Cerebellar nuclear complex (tissue), 1 donor: Measurements from ENCODE around the gene KISS1.

ENCODE experiments used
- DNase-seq, 2 experiments: peaks; one replicate each; lab custom pipeline; 2025; lab: John Stamatoyannopoulos, UW

Gene KISS1

DNA sequence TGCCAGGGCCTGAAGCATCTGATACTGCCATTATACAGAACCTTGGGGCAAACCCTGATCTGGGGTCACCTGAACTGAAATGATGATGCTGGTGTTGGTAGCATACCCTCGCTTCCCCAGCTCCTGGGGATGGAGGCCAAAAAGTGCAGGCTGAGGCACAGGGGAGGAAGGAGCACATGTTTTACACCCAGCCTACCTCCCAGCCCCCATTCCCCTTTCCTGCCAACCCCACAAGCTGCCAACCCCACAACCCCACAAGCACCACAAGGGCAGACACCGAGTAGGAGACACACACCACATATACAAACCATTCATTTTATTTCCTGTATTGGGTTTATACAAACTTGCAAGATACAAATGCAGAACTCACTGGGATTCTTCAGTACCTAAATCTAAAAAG is 22.3 kb upstream of the KISS1 start:
- DNase-seq: no peak

GRCh38 chr1:204217648-204218000 is 21.3 kb upstream of the KISS1 start:
- no peak for DNase-seq

DNA sequence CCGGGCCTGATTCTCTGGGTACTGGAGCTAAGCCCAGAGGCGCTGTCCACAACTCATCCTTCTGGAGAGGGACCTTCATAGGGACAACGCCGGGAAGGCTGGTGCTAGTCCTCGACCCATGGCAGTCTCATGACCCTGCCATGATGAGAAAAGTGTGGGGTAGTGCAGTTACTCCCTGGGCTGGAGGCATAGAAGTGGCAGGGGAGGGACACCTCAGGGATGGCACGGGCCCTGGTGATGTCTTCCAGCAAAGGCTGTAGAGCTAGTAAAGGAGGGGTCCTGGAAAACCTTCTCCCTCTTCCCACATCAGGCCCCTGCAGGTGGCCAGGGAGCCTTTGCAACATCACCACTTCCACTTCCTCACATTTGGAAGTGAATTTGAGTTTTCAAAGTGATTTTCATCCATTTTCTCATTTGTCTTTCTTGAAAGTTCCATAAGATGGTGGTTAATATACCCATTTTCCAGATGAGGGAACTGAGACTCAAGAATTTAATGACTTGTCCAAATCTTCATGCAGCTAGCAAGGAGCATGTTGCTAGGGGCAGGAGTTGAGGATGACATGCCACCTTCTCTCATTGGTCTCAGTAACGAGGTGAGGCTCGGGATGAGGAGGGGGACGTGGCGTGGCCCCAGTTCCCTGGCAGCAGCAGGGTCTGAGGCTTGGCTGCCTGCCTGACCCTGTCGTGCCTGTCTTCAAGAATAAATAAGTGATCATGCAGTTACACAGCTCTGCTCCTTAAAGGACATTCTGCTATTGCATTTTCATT is 20.8 kb upstream of the KISS1 start:
- no peak for DNase-seq

DNA sequence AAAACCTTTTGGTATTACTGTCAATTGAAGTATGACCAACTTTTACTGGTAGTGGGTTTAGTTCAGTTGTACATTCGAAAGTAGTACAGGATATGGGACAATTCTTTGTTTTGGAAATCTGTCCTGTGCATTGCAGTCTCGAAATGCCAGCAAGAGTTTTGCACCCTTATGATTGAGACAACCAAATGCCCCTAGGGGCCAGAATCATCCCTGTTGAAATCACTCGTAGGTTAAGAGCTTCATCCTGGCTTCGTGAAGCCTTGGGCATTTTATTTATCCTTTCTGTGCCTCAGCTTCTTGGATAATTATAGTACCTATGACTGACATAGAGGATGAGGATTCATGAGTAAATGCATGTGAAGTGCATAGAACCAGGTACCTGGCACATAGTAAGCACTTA is 19.9 kb upstream of the KISS1 start:
- no peak for DNase-seq

- no peak for DNase-seq
These were observed 17.7 kb upstream of the KISS1 start, which contains the start of gene GOLT1A for GRCh38 chr1:204213668-204214662. Gene GOLT1A (minus strand): TSS chr1:204213988. CDS start chr1:204213906, 82 bp downstream.

- no peak for DNase-seq
These were observed 16.4 kb upstream of the KISS1 start for GRCh38 chr1:204212715-204213114.

DNA sequence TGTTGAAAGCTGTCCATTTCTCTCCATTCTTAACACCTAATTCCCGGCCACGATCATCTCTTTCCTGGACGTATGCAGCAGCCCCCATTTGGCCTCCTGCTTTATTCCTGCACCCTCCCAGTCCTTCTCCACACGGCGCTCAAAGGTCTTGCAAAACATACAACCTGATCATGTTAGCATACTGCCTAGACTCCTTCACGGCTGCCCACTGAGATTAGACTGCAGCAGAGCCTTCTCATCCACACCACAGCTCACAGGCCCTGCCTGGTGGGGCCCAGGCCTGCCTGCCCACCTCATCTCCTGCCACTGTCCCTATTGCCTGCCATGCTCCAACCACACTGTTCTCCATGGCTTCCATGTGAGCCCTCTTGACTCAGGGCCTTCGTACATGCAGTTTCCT is 14.8 kb upstream of the KISS1 start:
- DNase-seq: no peak

DNA sequence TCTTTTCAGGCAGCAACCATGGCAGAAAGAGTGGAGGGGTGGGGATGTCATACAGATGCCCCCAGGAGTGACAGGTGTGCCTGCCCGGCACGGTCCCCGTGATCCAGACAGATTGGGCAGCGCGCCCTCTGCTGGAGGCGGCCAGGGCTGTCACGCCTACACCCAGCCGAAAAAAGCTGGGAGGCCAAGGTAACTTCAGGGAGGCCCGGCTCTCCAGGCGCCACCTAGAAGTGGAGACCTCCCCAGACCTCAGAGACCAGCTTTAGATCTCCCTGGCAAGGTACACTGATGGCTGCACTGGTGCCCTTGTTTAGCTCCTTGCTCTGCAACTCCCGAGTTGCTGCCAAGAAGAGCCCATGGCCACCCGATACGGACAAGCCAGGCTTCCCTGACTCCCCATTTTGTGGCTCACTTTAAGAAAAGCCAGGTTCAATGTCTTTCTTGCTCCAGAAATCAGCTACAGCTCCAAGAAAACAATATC is 10.9 kb upstream of the KISS1 start:
- no peak for DNase-seq

DNA sequence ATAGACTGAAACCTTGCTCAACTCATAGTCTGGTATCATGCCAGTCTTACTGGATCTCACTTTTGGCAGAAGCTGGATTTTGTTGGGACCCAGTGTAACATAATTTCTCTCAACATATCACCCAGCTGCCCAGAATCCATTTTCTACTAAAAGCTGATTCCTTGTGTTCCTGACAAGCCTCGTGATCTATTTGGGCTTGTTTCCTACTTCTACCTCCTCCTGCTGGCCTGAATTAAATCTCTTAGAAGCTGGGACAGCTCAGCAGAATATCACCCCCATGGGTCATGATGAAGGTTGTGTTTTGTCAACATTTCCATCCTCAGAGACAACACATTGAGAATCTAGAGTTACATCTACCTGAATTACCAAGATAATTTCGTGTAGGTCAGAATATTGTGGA is 9.8 kb upstream of the KISS1 start:
- DNase-seq: no peak

- DNase-seq: no peak
These were observed 9.2 kb upstream of the KISS1 start for GRCh38 chr1:204205486-204205885.

DNA sequence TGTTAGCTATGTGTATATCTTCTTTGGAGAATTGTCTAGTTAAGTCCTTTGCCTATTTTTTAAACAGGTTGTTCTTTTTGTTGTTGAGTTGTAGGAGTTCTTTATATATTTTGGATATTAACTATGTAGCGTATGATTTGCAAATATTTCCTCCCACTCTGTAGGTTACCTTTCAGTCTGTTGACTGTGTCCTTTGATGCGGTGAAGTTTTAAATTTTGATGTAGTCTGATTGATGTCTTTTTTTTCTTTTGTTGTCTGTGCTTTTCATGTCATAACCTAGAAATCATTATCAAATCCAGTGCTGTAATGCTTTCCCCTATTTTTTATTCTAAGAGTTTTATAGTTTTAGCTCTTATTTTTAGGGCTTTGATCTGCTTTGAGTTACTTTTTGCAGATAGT is 8.7 kb upstream of the KISS1 start:
- DNase-seq: no peak

- no peak for DNase-seq
These were observed 7.0 kb upstream of the KISS1 start for GRCh38 chr1:204203206-204203767.

DNA sequence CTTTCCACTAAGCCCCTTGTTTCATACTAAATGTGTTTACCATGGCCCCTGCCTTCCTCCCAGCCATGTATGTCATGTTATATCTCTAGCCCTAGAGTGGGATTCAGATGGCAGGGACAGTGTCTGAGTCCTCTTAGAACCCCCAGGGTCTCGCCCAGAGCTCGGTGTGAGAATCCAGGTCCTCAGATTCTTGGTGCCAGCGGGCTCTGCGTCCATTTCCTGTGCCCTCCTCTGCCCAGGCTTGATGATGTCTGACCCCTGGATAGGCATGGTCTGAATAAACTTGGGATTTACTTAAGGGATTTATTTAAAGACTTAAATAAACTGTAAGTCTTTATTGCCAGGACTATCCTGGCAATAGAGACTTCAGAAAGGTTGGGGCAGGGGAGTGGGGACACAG is 6.2 kb upstream of the KISS1 start:
- DNase-seq: no peak

DNA sequence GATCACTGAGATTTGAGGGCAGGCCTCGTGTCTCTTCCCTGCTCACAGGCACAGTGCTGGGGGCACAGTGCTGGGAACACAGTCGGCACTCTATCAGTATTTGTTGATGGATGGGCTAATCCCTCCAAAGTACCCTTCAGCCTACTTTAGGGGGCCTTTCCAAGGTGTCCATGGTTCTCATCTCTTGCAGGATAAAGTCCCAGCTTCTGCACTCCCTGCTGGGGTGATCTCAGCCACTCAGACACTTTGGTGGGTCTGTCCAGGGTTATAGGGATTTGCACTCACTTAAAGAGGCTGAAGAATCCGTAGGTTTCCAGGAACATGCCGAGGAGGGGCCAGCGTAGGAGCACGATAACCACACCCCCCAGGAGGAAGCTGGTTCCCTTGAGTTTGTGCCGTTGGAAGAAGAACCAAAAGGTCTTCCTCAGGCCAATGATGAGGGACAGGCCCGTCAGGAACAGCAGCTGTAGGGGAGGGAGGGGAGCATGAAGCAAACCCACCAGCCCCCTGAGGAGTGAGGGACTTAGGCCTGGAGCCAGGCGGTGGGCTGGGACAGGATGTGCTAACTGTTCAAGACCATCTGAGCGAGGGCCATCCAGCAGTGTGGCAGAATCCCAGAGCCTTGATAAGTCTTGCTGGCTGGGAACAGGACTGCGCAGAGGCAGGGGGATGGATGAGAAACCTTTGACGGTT is 5.2 kb upstream of the KISS1 start:
- no peak for DNase-seq

DNA sequence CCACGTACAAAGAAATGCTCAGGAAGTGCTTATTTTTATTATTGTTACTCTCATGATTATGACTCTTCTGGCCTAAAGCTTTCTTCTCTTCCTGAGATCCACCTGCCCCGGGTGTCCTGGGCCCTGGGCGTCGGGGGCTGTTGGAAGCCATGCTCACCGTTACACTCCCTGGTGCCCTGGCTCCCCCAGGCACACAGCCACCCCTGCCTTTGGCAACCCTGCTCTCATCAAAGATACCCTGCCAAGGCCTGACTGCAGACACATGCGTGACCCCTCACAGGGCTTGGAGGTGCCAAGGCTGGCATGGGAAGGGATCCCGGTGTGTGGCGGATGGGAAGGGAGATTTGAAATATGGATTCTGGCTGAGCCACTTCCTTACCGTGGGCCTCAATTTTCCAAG is 3.3 kb upstream of the KISS1 start:
- no peak for DNase-seq

GRCh38 chr1:204198348-204199340 is 2.4 kb upstream of the KISS1 start:
- DNase-seq: no peak

DNA sequence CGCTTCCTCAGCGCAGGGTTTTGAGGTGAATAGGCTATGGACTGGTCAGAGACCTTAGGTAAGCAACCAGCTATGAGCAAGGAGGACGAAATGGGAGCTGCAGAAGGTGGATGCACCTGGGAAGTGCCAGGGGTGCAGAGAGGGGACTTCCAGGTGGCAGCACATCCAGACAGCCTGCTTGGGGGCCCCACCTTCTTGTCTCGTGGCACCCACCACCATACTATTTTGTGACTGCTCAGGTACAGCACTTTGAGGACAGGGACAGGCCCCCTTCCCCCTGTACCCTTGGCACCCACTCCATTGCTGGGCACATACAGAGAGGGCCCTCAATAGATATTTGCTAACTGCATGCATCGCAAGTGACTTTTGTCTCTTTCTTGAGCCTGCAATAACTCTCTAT is 777 bp upstream of the KISS1 start:
- DNase-seq: no peak

- DNase-seq: no peak
These were observed 1.5 kb downstream of the KISS1 start for GRCh38 chr1:204194771-204195170.

GRCh38 chr1:204194080-204194479 is 2.2 kb downstream of the KISS1 start:
- no peak for DNase-seq

- no peak for DNase-seq
These were observed 3.5 kb downstream of the KISS1 start for GRCh38 chr1:204192589-204193352.
